Measurements from ENCODE around the gene IST1.

IST1 gene

DNA sequence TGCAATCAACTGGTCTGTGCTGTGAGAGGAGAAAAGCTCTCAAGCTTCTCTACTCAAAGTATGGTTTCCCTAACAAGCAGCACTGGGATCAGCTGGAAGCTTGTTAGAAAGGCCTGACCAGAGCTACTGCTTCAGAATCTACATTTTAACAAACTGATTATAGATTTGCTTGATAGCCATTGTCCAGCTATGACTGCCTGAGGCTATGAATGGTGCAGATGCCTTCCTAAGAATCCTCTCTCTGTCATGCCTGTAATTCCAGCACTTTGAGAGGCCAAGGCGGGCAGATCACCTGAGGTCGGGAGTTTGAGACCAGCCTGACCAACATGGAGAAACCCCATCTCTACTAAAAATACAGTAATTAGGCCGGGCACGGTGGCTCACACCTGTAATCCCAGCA, 76.2 kb downstream of the IST1 start:
- TF ChIP-seq, protein P1, sequence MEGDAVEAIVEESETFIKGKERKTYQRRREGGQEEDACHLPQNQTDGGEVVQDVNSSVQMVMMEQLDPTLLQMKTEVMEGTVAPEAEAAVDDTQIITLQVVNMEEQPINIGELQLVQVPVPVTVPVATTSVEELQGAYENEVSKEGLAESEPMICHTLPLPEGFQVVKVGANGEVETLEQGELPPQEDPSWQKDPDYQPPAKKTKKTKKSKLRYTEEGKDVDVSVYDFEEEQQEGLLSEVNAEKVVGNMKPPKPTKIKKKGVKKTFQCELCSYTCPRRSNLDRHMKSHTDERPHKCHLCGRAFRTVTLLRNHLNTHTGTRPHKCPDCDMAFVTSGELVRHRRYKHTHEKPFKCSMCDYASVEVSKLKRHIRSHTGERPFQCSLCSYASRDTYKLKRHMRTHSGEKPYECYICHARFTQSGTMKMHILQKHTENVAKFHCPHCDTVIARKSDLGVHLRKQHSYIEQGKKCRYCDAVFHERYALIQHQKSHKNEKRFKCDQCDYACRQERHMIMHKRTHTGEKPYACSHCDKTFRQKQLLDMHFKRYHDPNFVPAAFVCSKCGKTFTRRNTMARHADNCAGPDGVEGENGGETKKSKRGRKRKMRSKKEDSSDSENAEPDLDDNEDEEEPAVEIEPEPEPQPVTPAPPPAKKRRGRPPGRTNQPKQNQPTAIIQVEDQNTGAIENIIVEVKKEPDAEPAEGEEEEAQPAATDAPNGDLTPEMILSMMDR (IDR thresholded peaks at IDR 0.05; ENCODE audit: unreplicated experiment in 3 of 3) = no peak
- Mint-ChIP-seq H3K4me3 (no peak overlapping the region), H3K9me3 (no peaks in the 10 kb centered on the region), H3K27ac (no peak overlapping the region), H3K27me3 (ENCODE audit: low read depth) (peaks cover 14% of the 10 kb centered on the region), H3K4me1 (peaks cover 6% of the 10 kb centered on the region), H3K36me3 (ENCODE audit: low read depth) (no peaks in the 10 kb centered on the region)

DNA sequence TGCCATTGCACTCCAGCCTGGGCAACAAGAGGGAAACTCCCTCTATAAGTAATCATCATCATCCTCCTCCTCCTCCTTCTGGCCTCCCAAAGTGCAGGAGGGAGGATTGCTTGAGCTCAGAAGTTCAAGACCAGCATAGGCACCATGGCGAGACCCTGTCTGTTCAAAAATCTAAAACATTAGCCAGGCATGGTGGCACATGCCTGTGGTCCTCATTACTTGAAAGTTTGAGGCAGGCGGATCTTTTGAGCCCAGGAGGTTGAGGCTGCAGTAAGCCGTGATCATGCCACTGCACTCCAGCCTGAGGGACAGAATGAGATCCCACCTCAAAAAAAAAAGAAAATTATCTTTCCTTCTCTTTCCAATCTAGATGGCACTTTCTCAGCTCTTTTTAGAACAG, 77.0 kb downstream of the IST1 start:
- Mint-ChIP-seq H3K36me3 (ENCODE audit: low read depth) (no peaks in the 10 kb centered on the region), H3K27me3 (ENCODE audit: low read depth) (peaks cover 14% of the 10 kb centered on the region), H3K4me1 (no peaks in the 10 kb centered on the region), H3K27ac (no peak overlapping the region), H3K4me3 (no peak overlapping the region), H3K9me3 (no peaks in the 10 kb centered on the region)
- TF ChIP-seq, protein P1 (IDR thresholded peaks at IDR 0.05; ENCODE audit: unreplicated experiment in 3 of 3) = no peak

DNA sequence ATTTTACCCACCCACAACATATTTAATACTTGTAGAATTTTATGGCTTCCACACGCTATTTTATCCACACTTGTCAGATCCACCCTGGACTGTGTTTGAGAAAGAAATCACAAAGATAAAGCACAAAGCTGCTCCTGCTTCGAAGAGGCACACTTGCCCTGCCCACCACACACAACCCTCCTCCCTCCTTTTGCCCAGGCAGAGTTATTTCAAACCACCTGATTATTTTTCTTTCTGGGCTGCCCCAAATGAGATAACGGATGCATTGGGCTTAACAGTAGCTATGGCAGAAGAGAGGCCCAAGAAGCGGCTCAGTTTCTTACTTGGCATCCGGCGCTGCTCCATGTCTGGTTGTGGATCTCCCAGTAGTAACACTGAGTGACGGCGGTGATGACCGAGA, 77.7 kb downstream of the IST1 start:
- TF ChIP-seq, protein P1 (IDR thresholded peaks at IDR 0.05; ENCODE audit: unreplicated experiment in 3 of 3) = no peak
- Mint-ChIP-seq H3K27me3 (ENCODE audit: low read depth) (peaks cover 14% of the 10 kb centered on the region), H3K27ac (no peak overlapping the region), H3K4me3 (no peak overlapping the region), H3K36me3 (ENCODE audit: low read depth) (no peaks in the 10 kb centered on the region), H3K9me3 (no peaks in the 10 kb centered on the region), H3K4me1 (no peaks in the 10 kb centered on the region)

DNA sequence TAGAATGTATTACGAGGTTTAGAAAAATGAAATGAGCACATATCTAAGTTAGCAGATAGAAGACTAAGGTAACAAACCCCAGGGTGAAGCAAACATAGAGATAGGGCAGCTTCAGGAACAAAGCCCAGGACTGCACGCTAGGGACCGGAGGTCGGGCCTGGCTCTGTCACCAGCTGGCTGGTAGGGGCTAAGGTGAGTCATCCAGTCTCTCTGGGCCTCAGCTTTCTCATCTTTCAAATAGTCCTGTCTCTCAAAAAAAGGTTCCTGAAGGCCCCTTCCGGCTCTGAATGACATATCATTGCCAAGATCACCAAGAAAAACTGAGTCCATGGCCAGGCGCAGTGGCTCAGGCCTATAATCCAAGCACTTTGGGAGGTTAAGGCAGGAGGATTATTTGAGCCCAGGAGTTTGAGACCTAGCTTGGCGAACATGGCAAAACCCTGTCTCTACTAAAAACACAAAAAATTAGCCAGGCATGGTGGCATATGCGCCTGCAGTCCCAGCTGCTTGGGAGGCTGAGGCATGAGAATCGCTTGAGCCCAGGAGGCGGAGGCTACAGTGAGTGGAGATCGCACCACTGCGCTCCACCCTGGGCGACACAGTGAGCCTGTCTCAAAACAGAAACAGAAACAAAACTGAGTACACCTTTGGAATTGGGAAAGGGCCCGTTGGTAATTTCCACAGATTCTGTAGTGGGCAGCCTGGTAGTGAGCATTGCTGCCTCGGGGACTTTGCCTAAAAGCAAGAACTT, 78.9 kb downstream of the IST1 start:
- peaks cover 14% of the 10 kb centered on the region for H3K27me3 Mint-ChIP-seq (ENCODE audit: low read depth)
- H3K27ac Mint-ChIP-seq = no peak overlapping the region
- no peaks in the 10 kb centered on the region for H3K4me1 Mint-ChIP-seq
- TF ChIP-seq, protein P1 (IDR thresholded peaks at IDR 0.05; ENCODE audit: unreplicated experiment in 3 of 3) = no peak
- H3K4me3 Mint-ChIP-seq = no peak overlapping the region
- no peaks in the 10 kb centered on the region for H3K36me3 Mint-ChIP-seq (ENCODE audit: low read depth)
- H3K9me3 Mint-ChIP-seq = no peaks in the 10 kb centered on the region
